ENCODE results near the gene FXYD5.

- TF ChIP-seq EZH2 (IDR thresholded peaks at IDR 0.05; ENCODE audit: borderline replicate concordance, insufficient read depth, low read length, poor library complexity, severe bottlenecking) (no peak), EP300 (conservative IDR thresholded peaks at IDR 0.05; ENCODE audit: poor library complexity, severe bottlenecking) (no peak), CTCF (IDR thresholded peaks at IDR 0.05; ENCODE audit: poor library complexity, severe bottlenecking) (no peak), MXI1 (conservative IDR thresholded peaks at IDR 0.05; ENCODE audit: poor library complexity, severe bottlenecking) (no peak), POLR2AphosphoS5 (IDR thresholded peaks at IDR 0.05) (no peak), REST (IDR thresholded peaks at IDR 0.05; ENCODE audit: borderline replicate concordance) (no peak), SMC3 (conservative IDR thresholded peaks at IDR 0.05; ENCODE audit: poor library complexity) (no peak)
These were observed 41.3 kb downstream of the FXYD5 start for GRCh38 chr19:35195830-35196229.
